ENCODE measurements around the gene AQP12B.
"Not testable (repeated sequence)": the region's sequence is repeated elsewhere in the genome, so short reads cannot be mapped to it uniquely, and the experiment has no call there.

AQP12B gene

GRCh38 chr2:240705204-240705791 is 22.6 kb upstream of the AQP12B start:
- H3K9me3 ChIP-seq (ENCODE audit: low read length) = no peaks in the 10 kb centered on the region
- H3K9ac ChIP-seq (ENCODE audit: low read length) = no peak overlapping the region
- H3K36me3 ChIP-seq (ENCODE audit: insufficient read depth, low read length) = no peaks in the 10 kb centered on the region
- H3K4me3 ChIP-seq (ENCODE audit: low read depth in 1 of 2, low read length in 2 of 2) = no peak overlapping the region
- H3K27ac ChIP-seq (ENCODE audit: low read depth, low read length) = no peak overlapping the region
- H3K27me3 ChIP-seq (ENCODE audit: control insufficient read depth in 1 of 2, insufficient read depth in 2 of 2, low read length in 2 of 2) = peaks cover 0 to 24% of the 10 kb centered on the region in 2 donors
- H3K4me1 ChIP-seq (ENCODE audit: insufficient read depth, low read length) = no peaks in the 10 kb centered on the region

- Histone ChIP-seq H3K27me3 (ENCODE audit: control insufficient read depth in 1 of 2, insufficient read depth in 2 of 2, low read length in 2 of 2) (peaks cover 0 to 24% of the 10 kb centered on the region in 2 donors), H3K9me3 (ENCODE audit: low read length) (no peaks in the 10 kb centered on the region), H3K27ac (ENCODE audit: low read depth, low read length) (no peak overlapping the region), H3K9ac (ENCODE audit: low read length) (no peak overlapping the region), H3K4me1 (ENCODE audit: insufficient read depth, low read length) (no peaks in the 10 kb centered on the region), H3K4me3 (ENCODE audit: low read depth in 1 of 2, low read length in 2 of 2) (no peak overlapping the region), H3K36me3 (ENCODE audit: insufficient read depth, low read length) (no peaks in the 10 kb centered on the region)
Measured at GRCh38 chr2:240704651-240705050, 22.0 kb upstream of the AQP12B start.

GRCh38 chr2:240703417-240704341 is 21.0 kb upstream of the AQP12B start:
- peaks cover 0 to 24% of the 10 kb centered on the region in 2 donors for H3K27me3 ChIP-seq (ENCODE audit: control insufficient read depth in 1 of 2, insufficient read depth in 2 of 2, low read length in 2 of 2)
- H3K27ac ChIP-seq (ENCODE audit: low read depth, low read length) = no peak overlapping the region
- no peaks in the 10 kb centered on the region for H3K36me3 ChIP-seq (ENCODE audit: insufficient read depth, low read length)

GRCh38 chr2:240702640-240703011 is 19.9 kb upstream of the AQP12B start:
- no peak overlapping the region for H3K27ac ChIP-seq (ENCODE audit: low read depth, low read length)
- no peak overlapping the region for H3K9ac ChIP-seq (ENCODE audit: low read length)
- H3K4me3 ChIP-seq (ENCODE audit: low read depth in 1 of 2, low read length in 2 of 2) = no peak overlapping the region
- H3K9me3 ChIP-seq (ENCODE audit: low read length) = no peaks in the 10 kb centered on the region
- H3K36me3 ChIP-seq (ENCODE audit: insufficient read depth, low read length) = no peaks in the 10 kb centered on the region
- peaks cover 0 to 19% of the 10 kb centered on the region in 2 donors for H3K27me3 ChIP-seq (ENCODE audit: control insufficient read depth in 1 of 2, insufficient read depth in 2 of 2, low read length in 2 of 2)
- no peaks in the 10 kb centered on the region for H3K4me1 ChIP-seq (ENCODE audit: insufficient read depth, low read length)

More at GRCh38 chr2:240703417-240704341, 21.0 kb upstream of the AQP12B start:
- no peaks in the 10 kb centered on the region for H3K4me1 ChIP-seq (ENCODE audit: insufficient read depth, low read length)
- no peaks in the 10 kb centered on the region for H3K9me3 ChIP-seq (ENCODE audit: low read length)
- no peak overlapping the region for H3K4me3 ChIP-seq (ENCODE audit: low read depth in 1 of 2, low read length in 2 of 2)
- H3K9ac ChIP-seq (ENCODE audit: low read length) = no peak overlapping the region

- H3K27me3 ChIP-seq (ENCODE audit: control insufficient read depth in 1 of 2, insufficient read depth in 2 of 2, low read length in 2 of 2) = peaks cover 0 to 19% of the 10 kb centered on the region in 2 donors
- no peaks in the 10 kb centered on the region for H3K4me1 ChIP-seq (ENCODE audit: insufficient read depth, low read length)
- no peak overlapping the region for H3K9ac ChIP-seq (ENCODE audit: low read length)
- no peak overlapping the region for H3K4me3 ChIP-seq (ENCODE audit: low read depth in 1 of 2, low read length in 2 of 2)
- no peak overlapping the region for H3K27ac ChIP-seq (ENCODE audit: low read depth, low read length)
- no peaks in the 10 kb centered on the region for H3K36me3 ChIP-seq (ENCODE audit: insufficient read depth, low read length)
- no peaks in the 10 kb centered on the region for H3K9me3 ChIP-seq (ENCODE audit: low read length)
Measured at GRCh38 chr2:240701736-240702639, 19.3 kb upstream of the AQP12B start.

GRCh38 chr2:240701091-240701735 is 18.5 kb upstream of the AQP12B start:
- H3K4me1 ChIP-seq (ENCODE audit: insufficient read depth, low read length) = no peaks in the 10 kb centered on the region
- H3K4me3 ChIP-seq (ENCODE audit: low read depth in 1 of 2, low read length in 2 of 2) = no peak overlapping the region
- H3K27me3 ChIP-seq (ENCODE audit: control insufficient read depth in 1 of 2, insufficient read depth in 2 of 2, low read length in 2 of 2) = peaks cover 0 to 19% of the 10 kb centered on the region in 2 donors
- H3K9ac ChIP-seq (ENCODE audit: low read length) = no peak overlapping the region
- H3K27ac ChIP-seq (ENCODE audit: low read depth, low read length) = no peak overlapping the region
- no peaks in the 10 kb centered on the region for H3K36me3 ChIP-seq (ENCODE audit: insufficient read depth, low read length)
- H3K9me3 ChIP-seq (ENCODE audit: low read length) = no peaks in the 10 kb centered on the region

GRCh38 chr2:240700616-240701015 is 17.9 kb upstream of the AQP12B start:
- H3K36me3 ChIP-seq (ENCODE audit: insufficient read depth, low read length); H3K4me1 ChIP-seq (ENCODE audit: insufficient read depth, low read length); H3K9ac ChIP-seq (ENCODE audit: low read length); H3K9me3 ChIP-seq (ENCODE audit: low read length); H3K4me3 ChIP-seq (ENCODE audit: low read depth in 1 of 2, low read length in 2 of 2); H3K27ac ChIP-seq (ENCODE audit: low read depth, low read length): not testable (repeated sequence)
- H3K27me3 ChIP-seq (ENCODE audit: control insufficient read depth in 1 of 2, insufficient read depth in 2 of 2, low read length in 2 of 2) = peaks cover 0 to 19% of the 10 kb centered on the region in 2 donors

GRCh38 chr2:240699835-240700234 is 17.1 kb upstream of the AQP12B start:
- not testable (repeated sequence) for H3K9ac ChIP-seq (ENCODE audit: low read length); H3K9me3 ChIP-seq (ENCODE audit: low read length); H3K27ac ChIP-seq (ENCODE audit: low read depth, low read length); H3K4me1 ChIP-seq (ENCODE audit: insufficient read depth, low read length); H3K4me3 ChIP-seq (ENCODE audit: low read depth in 1 of 2, low read length in 2 of 2); H3K36me3 ChIP-seq (ENCODE audit: insufficient read depth, low read length)
- peaks cover 0 to 19% of the 10 kb centered on the region in 2 donors for H3K27me3 ChIP-seq (ENCODE audit: control insufficient read depth in 1 of 2, insufficient read depth in 2 of 2, low read length in 2 of 2)

- peaks cover 0 to 19% of the 10 kb centered on the region in 2 donors for H3K27me3 ChIP-seq (ENCODE audit: control insufficient read depth in 1 of 2, insufficient read depth in 2 of 2, low read length in 2 of 2)
- H3K4me1 ChIP-seq (ENCODE audit: insufficient read depth, low read length); H3K4me3 ChIP-seq (ENCODE audit: low read depth in 1 of 2, low read length in 2 of 2); H3K9me3 ChIP-seq (ENCODE audit: low read length); H3K9ac ChIP-seq (ENCODE audit: low read length); H3K36me3 ChIP-seq (ENCODE audit: insufficient read depth, low read length); H3K27ac ChIP-seq (ENCODE audit: low read depth, low read length): not testable (repeated sequence)
Measured at GRCh38 chr2:240698852-240699561, 16.3 kb upstream of the AQP12B start.

- H3K27ac ChIP-seq (ENCODE audit: low read depth, low read length); H3K9ac ChIP-seq (ENCODE audit: low read length); H3K27me3 ChIP-seq (ENCODE audit: control insufficient read depth in 1 of 2, insufficient read depth in 2 of 2, low read length in 2 of 2); H3K9me3 ChIP-seq (ENCODE audit: low read length); H3K4me3 ChIP-seq (ENCODE audit: low read depth in 1 of 2, low read length in 2 of 2); H3K36me3 ChIP-seq (ENCODE audit: insufficient read depth, low read length); H3K4me1 ChIP-seq (ENCODE audit: insufficient read depth, low read length): not testable (repeated sequence)
Measured at GRCh38 chr2:240696469-240696868, 13.8 kb upstream of the AQP12B start.

Measured in muscle layer of colon (tissue), 2 donors.